ENCODE measurements around the gene TMCO1. TPM values are rescaled to one million over a fixed set of nuclear protein-coding genes. Genes with fewer than 3 reads are reported as not detected.

The TMCO1 gene
- total RNA-seq, 1 donor from 2014 or later, result 101 TPM

- H3K9me3 Mint-ChIP-seq (ENCODE audit: unreplicated experiment), result no peaks in the 10 kb centered on the region
- H3K4me3 Mint-ChIP-seq (ENCODE audit: unreplicated experiment), result no peak overlapping the region
These were observed 4.8 kb upstream of the TMCO1 start for GRCh38 chr1:165773324-165773965.

DNA sequence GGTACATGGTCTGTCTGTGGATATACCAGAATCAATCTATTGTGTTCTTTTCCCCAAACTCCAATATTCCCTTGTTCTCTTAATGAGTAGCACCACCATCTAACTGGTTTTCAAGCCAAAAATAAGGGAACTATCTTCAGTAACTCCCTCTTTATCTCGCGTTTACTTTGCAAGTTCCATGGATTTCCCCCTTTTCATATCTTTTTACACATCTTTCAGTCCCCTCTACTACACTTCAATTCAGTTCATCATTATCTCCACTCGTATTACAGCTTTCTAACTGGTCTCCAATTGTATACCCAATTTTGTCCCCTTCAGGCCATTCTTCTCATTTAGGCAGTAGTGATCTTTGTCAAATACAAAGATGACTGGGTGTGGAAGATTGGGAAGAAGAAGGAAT is 4.1 kb upstream of the TMCO1 start:
- peak overlapping the region; percentile 23 for H3K27ac Mint-ChIP-seq (ENCODE audit: unreplicated experiment)
- no peak overlapping the region for H3K4me3 Mint-ChIP-seq (ENCODE audit: unreplicated experiment)
- H3K27me3 Mint-ChIP-seq (ENCODE audit: unreplicated experiment), result no peaks in the 10 kb centered on the region
- H3K36me3 Mint-ChIP-seq (ENCODE audit: unreplicated experiment), result peaks cover 10% of the 10 kb centered on the region
- TF ChIP-seq, protein P1, sequence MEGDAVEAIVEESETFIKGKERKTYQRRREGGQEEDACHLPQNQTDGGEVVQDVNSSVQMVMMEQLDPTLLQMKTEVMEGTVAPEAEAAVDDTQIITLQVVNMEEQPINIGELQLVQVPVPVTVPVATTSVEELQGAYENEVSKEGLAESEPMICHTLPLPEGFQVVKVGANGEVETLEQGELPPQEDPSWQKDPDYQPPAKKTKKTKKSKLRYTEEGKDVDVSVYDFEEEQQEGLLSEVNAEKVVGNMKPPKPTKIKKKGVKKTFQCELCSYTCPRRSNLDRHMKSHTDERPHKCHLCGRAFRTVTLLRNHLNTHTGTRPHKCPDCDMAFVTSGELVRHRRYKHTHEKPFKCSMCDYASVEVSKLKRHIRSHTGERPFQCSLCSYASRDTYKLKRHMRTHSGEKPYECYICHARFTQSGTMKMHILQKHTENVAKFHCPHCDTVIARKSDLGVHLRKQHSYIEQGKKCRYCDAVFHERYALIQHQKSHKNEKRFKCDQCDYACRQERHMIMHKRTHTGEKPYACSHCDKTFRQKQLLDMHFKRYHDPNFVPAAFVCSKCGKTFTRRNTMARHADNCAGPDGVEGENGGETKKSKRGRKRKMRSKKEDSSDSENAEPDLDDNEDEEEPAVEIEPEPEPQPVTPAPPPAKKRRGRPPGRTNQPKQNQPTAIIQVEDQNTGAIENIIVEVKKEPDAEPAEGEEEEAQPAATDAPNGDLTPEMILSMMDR (IDR thresholded peaks at IDR 0.05), result no peak
- H3K4me1 Mint-ChIP-seq (ENCODE audit: unreplicated experiment), result peaks cover 41% of the 10 kb centered on the region
- H3K9me3 Mint-ChIP-seq (ENCODE audit: unreplicated experiment), result no peaks in the 10 kb centered on the region
- no peak for DNase-seq (ENCODE audit: extremely low spot score, unreplicated experiment)

More at GRCh38 chr1:165773324-165773965, 4.8 kb upstream of the TMCO1 start:
- peaks cover 34% of the 10 kb centered on the region for H3K4me1 Mint-ChIP-seq (ENCODE audit: unreplicated experiment)
- TF ChIP-seq, protein P1 (IDR thresholded peaks at IDR 0.05), result no peak
- no peak for DNase-seq (ENCODE audit: extremely low spot score, unreplicated experiment)
- peak overlapping the region; percentile 54 for H3K27ac Mint-ChIP-seq (ENCODE audit: unreplicated experiment)
- H3K36me3 Mint-ChIP-seq (ENCODE audit: unreplicated experiment), result peaks cover 6% of the 10 kb centered on the region
- H3K27me3 Mint-ChIP-seq (ENCODE audit: unreplicated experiment), result no peaks in the 10 kb centered on the region

- Mint-ChIP-seq H3K4me3 (ENCODE audit: unreplicated experiment) (no peak overlapping the region), H3K4me1 (ENCODE audit: unreplicated experiment) (peaks cover 20% of the 10 kb centered on the region), H3K27ac (ENCODE audit: unreplicated experiment) (no peak overlapping the region)
These were observed 4.4 kb downstream of the TMCO1 start for GRCh38 chr1:165764277-165764676.

DNA sequence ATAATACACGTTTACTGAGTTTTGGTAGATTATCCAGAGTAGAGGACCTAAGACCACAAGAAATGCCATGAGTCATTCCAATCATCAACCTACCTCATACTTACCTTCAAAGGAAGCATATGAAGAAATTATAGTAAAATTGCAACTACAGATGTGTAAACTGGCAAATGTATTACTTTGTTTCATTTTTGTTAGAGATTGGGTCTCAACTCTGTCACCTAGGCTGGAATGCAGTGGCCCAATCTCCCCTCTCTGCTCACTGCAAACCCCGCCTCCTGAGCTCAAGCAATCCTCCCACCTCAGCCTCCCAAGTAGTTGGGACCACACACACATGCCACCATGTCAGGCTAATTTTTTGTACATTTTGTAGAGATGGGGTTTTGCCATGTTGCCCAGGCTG is 5.2 kb downstream of the TMCO1 start:
- Mint-ChIP-seq H3K36me3 (ENCODE audit: unreplicated experiment) (peaks cover 36% of the 10 kb centered on the region), H3K4me3 (ENCODE audit: unreplicated experiment) (no peak overlapping the region), H3K4me1 (ENCODE audit: unreplicated experiment) (peaks cover 14% of the 10 kb centered on the region), H3K27ac (ENCODE audit: unreplicated experiment) (no peak overlapping the region), H3K27me3 (ENCODE audit: unreplicated experiment) (no peaks in the 10 kb centered on the region), H3K9me3 (ENCODE audit: unreplicated experiment) (no peaks in the 10 kb centered on the region)
- TF ChIP-seq, protein P1 (IDR thresholded peaks at IDR 0.05), result no peak
- DNase-seq (ENCODE audit: extremely low spot score, unreplicated experiment), result no peak

More at GRCh38 chr1:165764277-165764676, 4.4 kb downstream of the TMCO1 start:
- DNase-seq (ENCODE audit: extremely low spot score, unreplicated experiment), result no peak
- TF ChIP-seq, protein P1 (IDR thresholded peaks at IDR 0.05), result no peak
- Mint-ChIP-seq H3K9me3 (ENCODE audit: unreplicated experiment) (no peaks in the 10 kb centered on the region), H3K27me3 (ENCODE audit: unreplicated experiment) (no peaks in the 10 kb centered on the region), H3K36me3 (ENCODE audit: unreplicated experiment) (peaks cover 36% of the 10 kb centered on the region)

GRCh38 chr1:165762725-165763124 is 5.9 kb downstream of the TMCO1 start:
- Mint-ChIP-seq H3K27me3 (ENCODE audit: unreplicated experiment) (no peaks in the 10 kb centered on the region), H3K9me3 (ENCODE audit: unreplicated experiment) (no peaks in the 10 kb centered on the region), H3K36me3 (ENCODE audit: unreplicated experiment) (peaks cover 36% of the 10 kb centered on the region), H3K4me1 (ENCODE audit: unreplicated experiment) (peaks cover 7% of the 10 kb centered on the region), H3K27ac (ENCODE audit: unreplicated experiment) (no peak overlapping the region), H3K4me3 (ENCODE audit: unreplicated experiment) (no peak overlapping the region)
- TF ChIP-seq, protein P1 (IDR thresholded peaks at IDR 0.05), result no peak
- DNase-seq (ENCODE audit: extremely low spot score, unreplicated experiment), result no peak
